G401 (cell line): ENCODE data around the gene HTR2B. TPM values are rescaled to one million over a fixed set of nuclear protein-coding genes. Genes with fewer than 3 reads are reported as not detected.

Source experiments
- total RNA-seq: library from RNA; depleted of rRNA; stranded (reverse); fragments of >200 nt; shearing (Covaris generic); gene quantifications from 2 replicates; pipeline ENCODE4 v1.2.3, GENCODE V29; 2014; rRNA removed

Gene HTR2B
- total RNA-seq, 1 experiment from 2014 or later: 5.4 TPM

Other genes starting within 250 kb of the HTR2B start
- gene GPR55, start 199.8 kb downstream of the HTR2B start, total RNA-seq: not detected in 2 replicates
- not detected in 2 replicates for gene SPATA3, start 128.9 kb downstream of the HTR2B start, total RNA-seq
- gene C2orf72, start 87.5 kb downstream of the HTR2B start, total RNA-seq: 9.3 and 27.9 TPM in 2 replicates
- 55.3 and 73.5 TPM in 2 replicates for gene PSMD1, start 68.2 kb downstream of the HTR2B start, total RNA-seq
- 165 and 166 TPM in 2 replicates for gene ARMC9, start 73.6 kb upstream of the HTR2B start, total RNA-seq